ENCODE data around the gene GALNS. TPM values are rescaled to one million over a fixed set of nuclear protein-coding genes. Genes with fewer than 3 reads are reported as not detected.

The GALNS gene
- total RNA-seq, 1 donor from 2014 or later = 26.1 TPM

GRCh38 chr16:88886420-88886844 is 29.7 kb upstream of the GALNS start:
- Mint-ChIP-seq H3K4me3 (ENCODE audit: low read depth) (no peak overlapping the region), H3K27ac (no peak overlapping the region), H3K36me3 (ENCODE audit: low read depth) (no peaks in the 10 kb centered on the region), H3K4me1 (ENCODE audit: low read depth) (peaks cover 6% of the 10 kb centered on the region), H3K9me3 (no peaks in the 10 kb centered on the region), H3K27me3 (ENCODE audit: low read depth) (no peaks in the 10 kb centered on the region)
- intact Hi-C loops (cut with micrococcal nuclease) = no loop called here
- DNase-seq (ENCODE audit: low spot score) = no peak

GRCh38 chr16:88885693-88886280 is 29.0 kb upstream of the GALNS start:
- intact Hi-C loops (cut with micrococcal nuclease) = no loop called here

GRCh38 chr16:88884569-88885271 is 28.0 kb upstream of the GALNS start:
- H3K4me3 Mint-ChIP-seq (ENCODE audit: low read depth) = no peak overlapping the region
- no peak overlapping the region for H3K27ac Mint-ChIP-seq
- DNase-seq (ENCODE audit: low spot score) = no peak
- intact Hi-C loops (cut with micrococcal nuclease) = no loop called here
- no peaks in the 10 kb centered on the region for H3K9me3 Mint-ChIP-seq
- no peaks in the 10 kb centered on the region for H3K36me3 Mint-ChIP-seq (ENCODE audit: low read depth)
- H3K4me1 Mint-ChIP-seq (ENCODE audit: low read depth) = peaks cover 6% of the 10 kb centered on the region
- no peaks in the 10 kb centered on the region for H3K27me3 Mint-ChIP-seq (ENCODE audit: low read depth)

More at GRCh38 chr16:88885693-88886280, 29.0 kb upstream of the GALNS start:
- no peaks in the 10 kb centered on the region for H3K9me3 Mint-ChIP-seq
- no peak overlapping the region for H3K27ac Mint-ChIP-seq
- no peaks in the 10 kb centered on the region for H3K36me3 Mint-ChIP-seq (ENCODE audit: low read depth)
- no peak overlapping the region for H3K4me3 Mint-ChIP-seq (ENCODE audit: low read depth)
- DNase-seq (ENCODE audit: low spot score) = no peak
- peaks cover 6% of the 10 kb centered on the region for H3K4me1 Mint-ChIP-seq (ENCODE audit: low read depth)
- H3K27me3 Mint-ChIP-seq (ENCODE audit: low read depth) = no peaks in the 10 kb centered on the region

GRCh38 chr16:88883946-88884345 is 27.2 kb upstream of the GALNS start:
- Mint-ChIP-seq H3K9me3 (no peaks in the 10 kb centered on the region), H3K36me3 (ENCODE audit: low read depth) (no peaks in the 10 kb centered on the region), H3K27ac (no peak overlapping the region), H3K27me3 (ENCODE audit: low read depth) (no peaks in the 10 kb centered on the region), H3K4me3 (ENCODE audit: low read depth) (no peak overlapping the region), H3K4me1 (ENCODE audit: low read depth) (peaks cover 6% of the 10 kb centered on the region)
- no peak for DNase-seq (ENCODE audit: low spot score)
- intact Hi-C loops (cut with micrococcal nuclease) = no loop called here

GRCh38 chr16:88883117-88883895 is 26.6 kb upstream of the GALNS start:
- H3K4me3 Mint-ChIP-seq (ENCODE audit: low read depth) = no peak overlapping the region
- no peaks in the 10 kb centered on the region for H3K9me3 Mint-ChIP-seq
- H3K36me3 Mint-ChIP-seq (ENCODE audit: low read depth) = no peaks in the 10 kb centered on the region
- no peak overlapping the region for H3K27ac Mint-ChIP-seq
- peaks cover 6% of the 10 kb centered on the region for H3K4me1 Mint-ChIP-seq (ENCODE audit: low read depth)
- no peak for DNase-seq (ENCODE audit: low spot score)
- intact Hi-C loops (cut with micrococcal nuclease) = no loop called here
- H3K27me3 Mint-ChIP-seq (ENCODE audit: low read depth) = no peaks in the 10 kb centered on the region

- H3K36me3 Mint-ChIP-seq (ENCODE audit: low read depth) = no peaks in the 10 kb centered on the region
- no peak overlapping the region for H3K27ac Mint-ChIP-seq
- H3K4me1 Mint-ChIP-seq (ENCODE audit: low read depth) = peaks cover 6% of the 10 kb centered on the region
- H3K27me3 Mint-ChIP-seq (ENCODE audit: low read depth) = no peaks in the 10 kb centered on the region
- no peaks in the 10 kb centered on the region for H3K9me3 Mint-ChIP-seq
- peak; percentile 15 for DNase-seq (ENCODE audit: low spot score)
- H3K4me3 Mint-ChIP-seq (ENCODE audit: low read depth) = no peak overlapping the region
- intact Hi-C loops (cut with micrococcal nuclease) = no loop called here
Measured at GRCh38 chr16:88882358-88883030, 25.7 kb upstream of the GALNS start.

- DNase-seq (ENCODE audit: low spot score) = no peak
- Mint-ChIP-seq H3K9me3 (no peaks in the 10 kb centered on the region), H3K36me3 (ENCODE audit: low read depth) (no peaks in the 10 kb centered on the region), H3K4me1 (ENCODE audit: low read depth) (peaks cover 6% of the 10 kb centered on the region), H3K4me3 (ENCODE audit: low read depth) (no peak overlapping the region), H3K27me3 (ENCODE audit: low read depth) (no peaks in the 10 kb centered on the region), H3K27ac (no peak overlapping the region)
- intact Hi-C loops (cut with micrococcal nuclease) = no loop called here
Measured at GRCh38 chr16:88881675-88882357, 25.1 kb upstream of the GALNS start.

- no peak overlapping the region for H3K27ac Mint-ChIP-seq
- no peak for DNase-seq (ENCODE audit: low spot score)
- no peak overlapping the region for H3K4me3 Mint-ChIP-seq (ENCODE audit: low read depth)
- H3K4me1 Mint-ChIP-seq (ENCODE audit: low read depth) = peaks cover 6% of the 10 kb centered on the region
- no peaks in the 10 kb centered on the region for H3K9me3 Mint-ChIP-seq
- intact Hi-C loops (cut with micrococcal nuclease) = no loop called here
- no peaks in the 10 kb centered on the region for H3K36me3 Mint-ChIP-seq (ENCODE audit: low read depth)
- H3K27me3 Mint-ChIP-seq (ENCODE audit: low read depth) = no peaks in the 10 kb centered on the region
Measured at GRCh38 chr16:88881007-88881615, 24.4 kb upstream of the GALNS start.

GRCh38 chr16:88880226-88881006 is 23.7 kb upstream of the GALNS start:
- no peak overlapping the region for H3K4me3 Mint-ChIP-seq (ENCODE audit: low read depth)
- no peaks in the 10 kb centered on the region for H3K27me3 Mint-ChIP-seq (ENCODE audit: low read depth)
- intact Hi-C loops (cut with micrococcal nuclease) = no loop called here
- H3K4me1 Mint-ChIP-seq (ENCODE audit: low read depth) = peaks cover 6% of the 10 kb centered on the region
- H3K27ac Mint-ChIP-seq = no peak overlapping the region
- H3K36me3 Mint-ChIP-seq (ENCODE audit: low read depth) = no peaks in the 10 kb centered on the region
- H3K9me3 Mint-ChIP-seq = no peaks in the 10 kb centered on the region
- no peak for DNase-seq (ENCODE audit: low spot score)

- Mint-ChIP-seq H3K9me3 (no peaks in the 10 kb centered on the region), H3K4me3 (ENCODE audit: low read depth) (no peak overlapping the region), H3K36me3 (ENCODE audit: low read depth) (no peaks in the 10 kb centered on the region), H3K4me1 (ENCODE audit: low read depth) (peaks cover 6% of the 10 kb centered on the region), H3K27ac (no peak overlapping the region), H3K27me3 (ENCODE audit: low read depth) (no peaks in the 10 kb centered on the region)
- DNase-seq (ENCODE audit: low spot score) = no peak
- intact Hi-C loops (cut with micrococcal nuclease) = no loop called here
Measured at GRCh38 chr16:88879788-88880055, 23.0 kb upstream of the GALNS start.

- Mint-ChIP-seq H3K4me1 (ENCODE audit: low read depth) (peaks cover 6% of the 10 kb centered on the region), H3K36me3 (ENCODE audit: low read depth) (no peaks in the 10 kb centered on the region), H3K4me3 (ENCODE audit: low read depth) (no peak overlapping the region), H3K27me3 (ENCODE audit: low read depth) (no peaks in the 10 kb centered on the region), H3K9me3 (no peaks in the 10 kb centered on the region), H3K27ac (no peak overlapping the region)
- DNase-seq (ENCODE audit: low spot score) = no peak
- intact Hi-C loops (cut with micrococcal nuclease) = no loop called here
Measured at GRCh38 chr16:88878967-88879787, 22.4 kb upstream of the GALNS start.
